Astrocyte (in vitro differentiated cells and primary cell): ENCODE data around the gene SH3BP5.

Source experiments
- EZH2 ChIP-seq: IDR thresholded peaks from 2 replicates; pipeline ENCODE4 v1.6.1; 2012; ENCODE audit warnings: mild to moderate bottlenecking, low read length, inconsistent platforms; ENCODE audit not compliant: insufficient read depth
- TF ChIP-seq, protein P1 (sequence below): IDR thresholded peaks from 2 replicates; pipeline ENCODE4 v1.5.1; 2011; ENCODE audit warnings: low read depth, mild to moderate bottlenecking, inconsistent platforms, low read length, moderate library complexity; ENCODE audit not compliant: insufficient read depth

DNA sequence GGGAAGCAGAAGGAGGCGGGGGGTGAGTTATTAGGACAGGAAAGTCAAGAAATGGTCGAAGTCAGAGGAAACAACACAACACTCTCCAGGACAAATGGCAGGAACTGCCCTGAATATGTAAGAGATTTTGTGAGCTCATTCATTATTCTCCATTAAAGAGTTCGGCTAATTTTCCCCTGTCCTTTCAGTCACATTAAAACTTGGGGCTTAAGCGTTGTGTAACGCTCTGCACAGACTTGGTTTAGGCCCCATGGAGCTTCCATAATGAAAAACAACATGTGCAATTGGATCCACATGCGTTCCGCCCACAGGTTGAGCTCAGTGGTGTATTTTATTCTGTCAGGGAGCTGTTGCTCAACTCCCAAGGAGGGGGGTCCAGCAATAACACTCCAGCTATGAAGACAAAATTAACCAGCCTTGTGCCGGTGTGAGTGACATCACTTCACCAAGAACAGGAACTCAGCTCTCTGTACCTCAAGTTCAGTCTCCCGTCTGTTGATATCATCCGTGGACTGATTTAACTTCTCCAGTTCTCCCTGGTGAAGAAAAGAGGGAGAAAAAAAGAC is 2.3 kb downstream of the SH3BP5 start:
- TF ChIP-seq, protein P1, sequence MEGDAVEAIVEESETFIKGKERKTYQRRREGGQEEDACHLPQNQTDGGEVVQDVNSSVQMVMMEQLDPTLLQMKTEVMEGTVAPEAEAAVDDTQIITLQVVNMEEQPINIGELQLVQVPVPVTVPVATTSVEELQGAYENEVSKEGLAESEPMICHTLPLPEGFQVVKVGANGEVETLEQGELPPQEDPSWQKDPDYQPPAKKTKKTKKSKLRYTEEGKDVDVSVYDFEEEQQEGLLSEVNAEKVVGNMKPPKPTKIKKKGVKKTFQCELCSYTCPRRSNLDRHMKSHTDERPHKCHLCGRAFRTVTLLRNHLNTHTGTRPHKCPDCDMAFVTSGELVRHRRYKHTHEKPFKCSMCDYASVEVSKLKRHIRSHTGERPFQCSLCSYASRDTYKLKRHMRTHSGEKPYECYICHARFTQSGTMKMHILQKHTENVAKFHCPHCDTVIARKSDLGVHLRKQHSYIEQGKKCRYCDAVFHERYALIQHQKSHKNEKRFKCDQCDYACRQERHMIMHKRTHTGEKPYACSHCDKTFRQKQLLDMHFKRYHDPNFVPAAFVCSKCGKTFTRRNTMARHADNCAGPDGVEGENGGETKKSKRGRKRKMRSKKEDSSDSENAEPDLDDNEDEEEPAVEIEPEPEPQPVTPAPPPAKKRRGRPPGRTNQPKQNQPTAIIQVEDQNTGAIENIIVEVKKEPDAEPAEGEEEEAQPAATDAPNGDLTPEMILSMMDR, result no peak
- no peak for TF ChIP-seq EZH2
